ENCODE data around the gene SDCCAG8.

Gene SDCCAG8

DNA sequence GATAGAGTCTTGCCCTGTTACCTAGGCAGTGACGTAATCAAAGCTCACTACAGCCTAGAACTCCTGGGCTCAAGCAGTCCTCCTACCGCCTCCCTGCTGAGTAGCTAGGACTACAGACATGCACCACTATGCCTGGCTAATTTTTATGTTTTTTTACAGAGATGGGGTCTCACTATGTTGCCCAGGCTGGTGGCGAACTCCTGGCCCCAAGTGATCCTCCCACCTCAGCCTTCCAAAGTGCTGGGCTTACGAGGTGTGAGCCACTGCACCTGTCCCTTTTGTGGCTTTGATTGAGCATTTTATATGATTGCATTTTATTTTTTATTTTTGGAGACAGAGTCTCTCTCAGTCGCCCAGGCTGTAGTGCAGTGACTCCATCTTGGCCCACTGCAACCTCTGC, 25.8 kb downstream of the SDCCAG8 start:
- no peak for DNase-seq (ENCODE audit: low read depth in 3 of 3)

DNA sequence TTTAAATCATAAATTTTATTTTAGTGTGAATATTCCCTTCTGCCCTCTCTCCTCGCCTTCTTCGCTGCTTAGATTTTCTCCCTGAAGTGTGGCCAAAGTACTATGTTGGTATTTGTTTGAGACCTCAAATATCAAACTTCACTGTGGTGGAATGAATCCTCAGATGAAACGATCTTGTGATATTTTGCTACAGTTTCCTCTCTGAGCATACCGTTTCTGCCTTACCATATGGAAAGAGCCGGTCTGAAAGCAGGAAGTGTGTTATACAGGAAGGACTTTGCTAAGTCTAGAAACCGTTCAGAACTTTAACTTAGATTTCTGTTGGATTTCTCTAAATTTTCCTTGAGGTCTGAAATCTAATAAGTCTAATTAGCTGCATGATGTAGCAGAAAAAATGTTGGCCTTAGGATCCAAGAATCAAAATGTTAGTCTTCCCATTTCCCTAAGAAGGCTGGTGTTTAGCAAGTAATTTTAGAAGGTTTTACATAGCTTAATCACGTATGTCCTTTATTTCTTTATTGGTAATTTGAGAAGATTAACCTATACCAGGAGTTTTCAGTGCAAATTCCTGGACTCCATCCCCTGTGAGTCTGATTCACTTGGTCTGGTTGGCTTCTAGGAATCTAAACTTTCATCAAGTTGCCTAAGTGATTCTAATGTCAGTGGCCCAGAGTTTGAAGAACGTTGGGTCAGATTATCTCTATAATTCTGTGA, 30.7 kb downstream of the SDCCAG8 start:
- no peak for DNase-seq (ENCODE audit: low read depth in 3 of 3)

DNA sequence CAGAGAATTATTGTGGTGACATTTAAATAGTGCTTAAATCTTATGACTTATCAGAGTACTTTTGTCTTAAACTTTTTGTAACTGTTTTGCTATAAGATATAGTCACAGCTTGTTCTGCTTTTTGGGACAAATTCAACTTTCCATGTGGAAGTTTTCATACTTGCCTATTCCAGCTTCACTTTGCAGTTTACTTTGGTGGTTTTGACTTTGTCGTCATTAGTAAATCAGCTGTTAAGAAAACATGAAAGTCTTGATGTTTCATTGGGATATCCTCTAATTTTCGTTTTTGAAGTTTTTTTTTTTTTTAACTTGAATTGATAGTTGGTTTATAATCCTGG, 31.3 kb downstream of the SDCCAG8 start:
- DNase-seq (ENCODE audit: low read depth in 3 of 3), result no peak

DNA sequence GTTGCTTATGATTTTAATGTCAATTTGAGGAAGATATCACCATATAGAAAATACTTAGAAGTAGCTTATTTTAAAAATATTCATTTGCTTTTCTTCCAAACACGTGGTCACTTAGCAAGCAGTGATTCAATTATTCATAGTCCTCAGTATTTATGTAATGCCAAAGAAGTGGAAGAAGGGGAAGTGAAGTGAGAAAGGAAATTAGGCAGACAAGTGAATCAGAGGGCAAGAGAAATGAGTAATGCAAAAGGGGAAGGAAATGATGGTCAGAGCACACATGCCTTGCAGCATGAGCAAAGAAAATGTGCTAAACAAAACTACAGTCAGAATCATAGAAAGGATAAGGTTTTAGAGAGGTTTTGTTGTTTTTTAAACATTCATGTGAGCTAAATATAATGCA, 31.8 kb downstream of the SDCCAG8 start:
- DNase-seq (ENCODE audit: low read depth in 3 of 3), result no peak

DNA sequence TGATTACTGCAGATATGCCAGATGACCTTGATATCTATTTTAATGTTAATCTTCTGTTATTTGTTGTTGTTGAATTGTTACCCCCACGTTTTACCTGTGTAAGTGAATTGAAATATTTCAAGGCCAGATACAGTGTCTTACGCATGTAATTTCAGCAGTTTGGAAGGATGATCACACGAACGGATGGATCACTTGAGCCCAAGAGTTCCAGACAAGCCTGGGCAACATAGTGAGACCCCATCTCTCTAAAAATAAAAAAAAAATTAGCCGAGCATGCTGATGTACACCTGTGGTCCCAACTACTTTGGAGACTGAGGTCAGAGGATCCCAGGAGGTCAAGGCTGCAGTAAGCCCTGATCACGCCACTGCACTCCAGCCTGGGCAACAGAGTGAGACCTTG, 32.2 kb downstream of the SDCCAG8 start:
- no peak for DNase-seq (ENCODE audit: low read depth in 3 of 3)

DNA sequence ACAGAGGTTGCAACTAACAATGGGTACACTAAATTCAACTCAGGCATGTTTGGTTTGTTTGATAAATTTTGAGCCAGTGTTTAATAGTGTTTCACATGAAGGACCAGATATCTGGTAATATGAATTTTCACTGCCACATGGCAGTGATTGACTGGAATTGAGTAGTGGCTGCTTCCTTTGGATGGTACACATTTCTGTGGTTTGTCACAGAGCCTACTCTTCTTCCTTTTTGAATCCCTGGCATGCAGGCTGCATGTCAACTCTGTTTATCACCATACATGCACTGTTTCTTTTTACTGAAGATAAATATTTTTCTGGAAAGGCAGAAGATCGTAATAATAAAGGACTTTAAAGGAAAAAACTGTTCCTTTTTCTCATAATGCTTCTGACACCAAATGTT, 35.5 kb downstream of the SDCCAG8 start:
- no peak for DNase-seq (ENCODE audit: low read depth in 3 of 3)

DNA sequence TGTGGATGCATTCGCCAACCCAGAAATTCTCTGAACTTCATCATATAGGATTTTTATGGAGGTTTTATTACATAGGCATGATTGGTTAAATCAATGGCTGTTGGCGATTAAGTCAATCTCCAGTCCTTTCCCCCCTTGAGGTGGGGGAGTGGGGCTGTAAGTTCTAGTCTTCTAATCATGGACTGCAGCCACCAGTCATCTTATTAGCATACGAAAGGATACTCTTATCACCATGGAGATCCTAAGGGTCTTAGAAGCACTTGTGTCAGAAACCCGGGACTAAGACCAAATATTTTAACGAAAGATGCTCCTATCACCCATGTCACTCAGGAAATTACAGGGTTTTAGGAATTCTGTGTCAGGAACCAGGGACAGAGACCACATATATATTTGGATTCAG, 36.3 kb downstream of the SDCCAG8 start:
- DNase-seq (ENCODE audit: low read depth in 3 of 3), result no peak

DNA sequence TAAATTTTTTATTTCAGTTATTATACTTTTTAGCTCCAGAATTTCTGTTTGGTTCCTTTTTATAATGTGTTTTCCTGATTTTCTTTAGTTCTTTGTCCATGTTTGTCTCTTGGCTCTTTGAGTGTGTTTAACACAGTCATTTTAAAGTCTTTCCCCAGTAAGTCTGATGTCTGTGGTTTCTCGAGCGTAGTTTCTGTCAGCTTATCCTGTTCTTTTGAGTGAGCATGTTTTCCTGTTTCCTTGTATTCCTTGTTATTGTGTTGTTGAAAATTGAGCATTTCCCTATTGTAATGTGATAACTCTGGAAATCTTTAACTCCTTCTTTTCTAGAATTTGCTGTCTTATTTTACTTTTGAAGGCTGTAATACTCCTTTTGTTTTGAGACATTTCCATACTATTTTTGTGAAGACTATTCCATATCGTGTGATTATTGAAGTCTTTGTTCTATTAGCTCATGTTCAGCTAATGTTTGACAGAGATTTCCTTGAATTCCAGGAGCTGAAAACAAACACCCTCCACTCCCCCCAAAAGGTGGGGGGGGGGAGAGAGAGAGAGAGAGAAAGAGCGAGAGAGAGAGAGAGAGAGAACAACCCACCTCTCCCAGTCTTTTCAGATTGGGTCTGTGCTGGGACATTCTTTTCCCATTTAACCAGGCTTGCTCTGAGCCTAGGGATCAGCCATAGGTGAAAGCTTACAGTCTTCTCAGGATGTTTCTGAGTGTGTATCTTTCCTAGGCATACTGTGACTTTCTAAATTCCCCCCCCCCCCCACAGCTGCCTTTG, 38.3 kb downstream of the SDCCAG8 start:
- no peak for DNase-seq (ENCODE audit: low read depth in 3 of 3)

DNA sequence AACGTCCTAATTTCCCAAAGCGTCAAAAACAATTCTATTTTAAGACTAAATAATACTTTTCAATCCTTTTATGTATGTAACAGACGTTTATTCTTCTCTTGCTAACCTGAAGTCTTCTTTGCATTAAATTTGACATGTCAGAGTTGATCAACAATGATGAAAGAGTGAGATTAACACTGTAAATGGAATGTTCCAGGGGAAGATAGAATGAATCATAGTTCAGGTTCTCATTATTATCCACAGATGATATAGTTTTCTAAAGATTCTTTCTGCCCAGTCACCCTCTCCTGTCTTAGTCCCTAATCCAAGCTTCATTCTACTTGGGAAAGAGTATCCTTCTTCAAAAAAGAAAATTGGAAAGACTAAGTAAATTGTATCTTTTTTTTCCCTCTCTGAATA, 38.9 kb downstream of the SDCCAG8 start:
- no peak for DNase-seq (ENCODE audit: low read depth in 3 of 3)

DNA sequence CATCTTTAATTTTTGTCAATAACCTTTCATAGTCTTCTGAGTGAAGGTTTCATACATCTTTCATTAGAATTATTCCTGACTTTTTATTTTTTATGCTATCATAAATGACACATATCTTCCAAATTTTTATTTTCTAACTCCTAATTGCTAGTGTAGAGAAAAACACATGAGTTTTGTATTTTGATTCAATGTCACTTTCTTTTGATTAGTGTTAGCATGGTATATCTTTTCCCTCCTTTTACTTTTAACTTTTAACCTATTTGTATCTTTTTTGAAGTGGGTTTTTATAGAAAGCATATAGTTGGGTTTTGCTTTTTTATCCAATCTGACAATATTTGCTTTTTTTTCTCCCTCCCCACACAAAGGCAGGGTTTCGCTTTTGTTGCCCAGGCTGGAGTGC, 43.2 kb downstream of the SDCCAG8 start:
- no peak for DNase-seq (ENCODE audit: low read depth in 3 of 3)

DNA sequence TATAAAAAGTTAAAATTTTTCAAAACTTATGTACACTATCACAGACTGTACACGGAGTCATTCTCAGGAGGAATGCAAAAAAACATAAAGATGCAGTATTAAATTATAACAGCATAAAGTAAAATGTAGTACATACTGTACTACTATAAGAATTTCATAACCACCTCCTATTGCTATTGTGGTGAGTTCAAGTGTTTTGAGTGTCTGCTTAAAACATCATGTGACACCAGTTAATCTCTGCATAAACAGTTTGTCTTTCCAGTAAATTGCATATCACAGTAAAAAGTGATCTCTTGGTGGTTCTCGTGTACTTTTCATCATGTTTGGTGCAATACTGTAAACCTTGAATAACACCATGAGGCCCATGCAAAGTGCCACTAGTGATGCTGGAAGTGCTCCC, 45.2 kb downstream of the SDCCAG8 start:
- no peak for DNase-seq (ENCODE audit: low read depth in 3 of 3)

DNA sequence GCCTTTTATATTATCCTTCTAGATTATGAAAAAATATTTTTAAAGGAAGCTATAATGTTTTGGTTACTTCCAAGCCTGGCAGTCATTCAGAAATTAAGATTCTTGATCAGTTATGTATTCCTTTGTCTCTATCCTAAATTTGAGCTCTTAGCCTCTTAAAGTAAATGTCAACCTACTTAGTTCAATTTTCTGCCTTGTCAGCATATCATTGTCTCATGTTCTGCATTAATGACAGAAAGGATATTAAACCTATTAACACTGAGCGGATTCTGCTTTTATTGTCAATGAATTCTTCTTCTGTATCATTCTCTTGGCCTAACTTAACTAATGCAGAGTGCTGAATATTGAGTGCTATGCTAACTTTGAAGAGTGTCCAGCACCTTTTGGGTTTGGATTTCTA, 56.0 kb downstream of the SDCCAG8 start:
- DNase-seq (ENCODE audit: low read depth in 3 of 3), result no peak

DNA sequence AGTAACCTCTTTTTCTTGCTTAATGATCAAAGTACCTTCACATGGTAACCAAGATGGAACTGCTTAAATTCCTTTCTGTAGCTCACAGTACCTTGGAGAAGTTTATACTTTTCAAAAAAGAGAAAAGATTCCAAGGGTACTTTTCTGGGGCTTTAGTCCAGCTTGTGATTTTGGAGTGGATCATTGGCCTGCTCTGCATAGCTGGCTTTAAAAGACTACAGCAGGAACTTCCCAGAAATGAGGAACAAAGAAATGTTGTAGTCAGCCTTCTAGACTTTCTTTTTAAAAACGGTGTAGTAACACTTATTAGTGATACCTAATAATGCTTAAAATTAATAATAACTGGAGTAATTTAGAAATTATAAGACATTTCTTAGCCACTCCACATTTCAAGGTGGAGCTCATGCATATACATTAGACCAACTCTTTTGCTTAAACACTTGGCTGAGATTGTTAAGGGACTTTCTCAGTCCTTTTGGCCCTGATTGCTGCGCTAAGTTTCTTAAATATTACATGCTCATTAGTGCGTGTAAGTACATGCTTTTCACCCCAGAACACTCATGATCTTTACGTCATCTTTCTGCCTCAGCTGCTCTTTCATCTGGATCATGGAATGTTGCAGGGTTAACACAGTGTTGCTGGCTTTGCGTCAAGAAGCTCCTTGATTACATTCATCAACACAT, 57.3 kb downstream of the SDCCAG8 start:
- DNase-seq (ENCODE audit: low read depth in 3 of 3), result no peak

DNA sequence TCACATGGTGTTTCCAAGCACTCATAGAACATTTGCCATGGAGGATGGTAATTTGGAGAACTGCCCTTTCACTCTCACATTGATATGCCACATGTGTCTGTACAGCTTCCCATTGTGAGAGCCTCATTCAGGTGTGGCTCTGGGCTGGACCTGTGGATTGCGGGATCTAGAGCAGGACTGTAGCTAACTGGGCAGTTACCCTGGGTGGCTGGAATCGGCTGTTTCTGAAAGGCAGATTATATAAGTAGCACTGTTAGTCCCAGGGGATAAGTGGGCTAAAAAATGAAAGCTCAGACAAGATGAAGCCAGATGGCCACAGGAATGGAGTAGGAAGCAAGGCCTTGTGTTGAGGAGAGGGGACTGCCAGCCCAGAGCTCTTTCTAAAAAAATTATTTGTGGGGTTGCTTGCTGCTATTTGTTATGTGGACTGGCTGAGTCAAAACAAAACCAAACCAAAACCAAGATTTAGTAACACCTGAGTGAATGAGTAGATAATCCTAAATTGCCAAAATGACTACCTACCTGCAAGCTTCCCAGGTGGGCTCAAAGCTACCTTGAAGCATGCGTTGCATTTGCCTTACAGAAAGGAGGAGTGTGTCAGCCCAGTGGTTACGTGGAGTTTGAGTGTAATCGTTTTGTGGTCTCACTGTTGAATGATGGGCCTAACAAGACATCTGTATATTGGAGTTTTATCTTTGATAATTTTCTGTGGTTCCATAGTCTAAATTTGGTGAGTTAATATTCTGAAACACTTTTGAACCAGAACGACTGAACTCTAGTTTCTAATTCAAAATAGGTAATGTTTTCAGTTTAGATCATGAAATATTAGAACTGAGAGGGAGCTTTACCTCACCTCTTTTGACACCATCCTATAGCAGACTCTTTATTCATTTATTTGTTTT, 58.0 kb downstream of the SDCCAG8 start:
- DNase-seq (ENCODE audit: low read depth in 3 of 3), result no peak

DNA sequence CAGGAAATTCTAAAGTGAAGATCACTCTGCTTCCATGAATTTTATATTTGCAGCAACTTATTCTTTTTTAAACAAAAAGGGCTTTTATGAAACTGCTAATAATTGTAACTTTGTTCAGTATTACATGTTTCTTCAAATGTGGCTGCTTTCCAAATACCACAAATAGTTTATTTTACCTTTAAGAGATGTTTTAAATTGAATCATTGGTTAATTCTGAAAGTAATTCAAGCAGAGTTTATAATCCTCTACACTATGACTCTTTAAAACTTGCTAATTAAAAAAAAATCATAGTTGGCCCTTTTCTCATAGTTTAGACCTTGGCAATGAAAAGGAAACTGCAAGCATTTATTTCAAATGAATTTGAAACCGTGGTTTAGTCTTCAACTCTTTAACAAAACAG, 59.6 kb downstream of the SDCCAG8 start:
- no peak for DNase-seq (ENCODE audit: low read depth in 3 of 3)

DNA sequence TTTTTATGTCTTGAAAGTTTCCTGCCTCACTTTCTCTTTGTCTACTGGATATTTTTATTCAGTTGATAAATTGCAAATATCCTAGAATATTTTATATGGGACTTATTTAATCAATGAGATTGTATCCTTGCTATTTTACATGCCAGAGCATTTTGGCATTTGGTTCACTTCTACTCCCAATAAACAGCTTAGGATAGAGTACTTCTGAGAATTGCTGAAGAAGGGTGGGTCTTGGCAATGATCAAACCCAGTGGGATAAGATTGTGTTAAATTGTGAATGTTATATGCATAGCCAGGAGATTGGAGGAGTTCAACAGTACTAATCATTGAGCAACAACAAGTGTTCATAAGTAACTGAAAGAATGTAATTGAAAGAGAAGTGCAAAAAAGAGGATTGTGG, 60.1 kb downstream of the SDCCAG8 start:
- DNase-seq (ENCODE audit: low read depth in 3 of 3), result no peak

DNA sequence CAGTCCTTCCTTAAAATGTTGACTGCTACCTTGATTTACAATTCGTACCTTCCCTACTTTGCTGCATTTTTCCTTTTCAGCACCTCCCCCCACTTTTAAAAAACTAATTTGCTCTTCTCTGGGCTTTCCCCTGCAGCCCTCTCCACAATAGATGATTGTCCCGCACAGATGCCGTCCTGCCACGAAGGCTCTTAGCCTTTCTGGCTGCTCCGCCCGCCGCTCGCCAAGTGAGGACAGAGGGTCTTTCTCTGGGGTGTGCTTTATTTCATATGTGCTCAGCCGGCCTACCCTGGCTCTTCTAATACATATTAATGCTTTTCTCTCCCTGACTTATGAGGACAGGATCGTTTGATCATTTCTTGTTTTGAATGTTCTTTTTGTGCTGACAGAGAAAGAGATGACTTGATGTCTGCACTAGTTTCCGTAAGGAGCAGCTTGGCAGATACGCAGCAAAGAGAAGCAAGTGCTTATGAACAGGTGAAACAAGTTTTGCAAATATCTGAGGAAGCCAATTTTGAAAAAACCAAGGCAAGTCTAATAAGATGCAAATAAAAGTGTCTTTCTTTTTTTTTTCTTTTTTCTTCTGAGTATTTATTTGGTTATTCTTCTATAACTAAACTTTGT, 60.6 kb downstream of the SDCCAG8 start:
- DNase-seq (ENCODE audit: low read depth in 3 of 3), result no peak

DNA sequence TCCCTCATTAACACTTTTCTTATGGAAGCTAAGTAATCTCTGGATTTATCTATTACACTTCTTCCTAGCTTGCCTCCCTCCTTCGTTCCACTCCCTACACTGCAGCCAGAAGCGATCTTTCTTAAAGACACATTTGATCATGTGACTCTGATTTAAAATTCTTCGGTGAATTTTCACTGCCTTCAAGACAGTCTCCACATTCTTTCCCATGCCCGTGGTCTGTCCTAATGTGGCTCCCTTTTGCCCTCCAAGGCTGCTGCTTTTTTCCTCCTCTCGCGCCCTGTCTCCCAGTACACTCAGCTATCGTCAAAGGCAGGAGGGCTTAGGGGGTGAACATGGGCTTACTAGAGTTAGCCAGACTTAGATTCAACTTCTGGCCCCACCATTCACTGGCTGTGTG, 64.4 kb downstream of the SDCCAG8 start:
- no peak for DNase-seq (ENCODE audit: low read depth in 3 of 3)

DNA sequence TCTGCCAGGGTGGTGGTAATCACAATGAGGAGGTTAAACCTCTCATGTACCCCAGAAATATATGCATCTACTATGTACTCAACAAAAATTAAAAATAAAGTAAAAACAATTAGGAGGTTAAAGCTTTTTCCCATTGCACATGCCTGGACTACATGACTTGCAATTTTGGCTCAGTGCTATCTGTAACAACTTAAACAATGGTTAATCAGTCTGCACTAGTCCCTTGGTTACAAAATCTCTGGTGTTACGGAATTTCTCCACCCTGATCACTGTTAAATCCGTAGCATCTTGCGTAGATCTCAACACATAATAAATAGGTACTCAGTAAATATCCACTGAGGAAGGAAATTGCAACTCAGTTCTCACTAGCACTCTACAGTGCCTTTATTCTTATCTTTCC, 66.5 kb downstream of the SDCCAG8 start:
- no peak for DNase-seq (ENCODE audit: low read depth in 3 of 3)

DNA sequence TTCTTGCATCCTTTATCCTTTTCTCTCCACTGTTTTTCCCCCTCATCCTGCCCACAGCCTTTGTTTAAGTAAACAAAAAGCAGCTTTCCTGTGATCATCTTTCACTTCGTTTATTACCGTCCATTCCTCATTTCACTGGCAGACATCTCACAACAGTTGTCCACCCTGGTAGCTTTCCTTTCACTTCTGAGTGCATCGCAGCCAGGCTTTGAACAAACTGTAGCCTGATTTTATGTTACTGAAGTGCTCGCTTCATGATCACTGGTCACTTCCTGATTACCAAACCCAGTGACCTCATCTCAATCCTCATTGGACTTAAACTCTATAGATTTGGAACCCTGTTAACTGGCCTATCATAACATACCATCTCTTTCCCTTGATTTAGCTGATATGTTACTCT, 67.7 kb downstream of the SDCCAG8 start:
- DNase-seq (ENCODE audit: low read depth in 3 of 3), result no peak

DNA sequence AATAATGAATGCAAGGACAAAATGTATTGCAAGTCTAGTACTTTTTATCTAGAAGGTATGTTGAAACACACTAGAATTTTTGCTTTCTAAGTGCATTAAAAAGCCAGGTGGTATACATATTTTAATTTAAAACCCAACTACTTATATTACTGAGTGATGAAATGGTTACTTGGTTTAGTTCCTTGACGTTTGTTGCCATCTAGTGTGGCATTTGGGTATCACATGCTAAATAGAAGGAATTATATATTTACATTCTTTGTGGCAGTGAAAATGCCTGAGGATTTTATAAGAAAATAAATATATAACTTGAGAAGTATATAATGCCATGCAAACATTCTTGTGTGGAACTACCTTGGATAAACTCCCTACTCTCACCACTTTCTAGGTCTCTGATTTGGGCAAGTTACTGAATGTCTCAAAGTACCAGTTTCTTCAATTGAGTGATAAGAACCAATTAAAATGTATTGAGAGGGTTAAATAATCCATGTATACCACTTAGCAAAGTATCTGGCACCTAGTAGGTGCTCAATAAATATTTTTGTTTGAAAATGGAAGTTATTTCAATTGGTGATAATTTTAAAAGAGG, 69.6 kb downstream of the SDCCAG8 start:
- DNase-seq (ENCODE audit: low read depth in 3 of 3), result no peak
